Measurements from ENCODE around the gene ESR1.
"Not testable (repeated sequence)": the region's sequence is repeated elsewhere in the genome, so short reads cannot be mapped to it uniquely, and the experiment has no call there.

The ESR1 gene

GRCh38 chr6:152054441-152054840 is 247.0 kb downstream of the ESR1 start:
- no peak for DNase-seq (ENCODE audit: low spot score)

GRCh38 chr6:152055517-152055916 is 248.0 kb downstream of the ESR1 start:
- DNase-seq (ENCODE audit: low spot score), result no peak

- DNase-seq (ENCODE audit: low spot score), result no peak
Observed at GRCh38 chr6:152057832-152058498, 250.5 kb downstream of the ESR1 start.

DNA sequence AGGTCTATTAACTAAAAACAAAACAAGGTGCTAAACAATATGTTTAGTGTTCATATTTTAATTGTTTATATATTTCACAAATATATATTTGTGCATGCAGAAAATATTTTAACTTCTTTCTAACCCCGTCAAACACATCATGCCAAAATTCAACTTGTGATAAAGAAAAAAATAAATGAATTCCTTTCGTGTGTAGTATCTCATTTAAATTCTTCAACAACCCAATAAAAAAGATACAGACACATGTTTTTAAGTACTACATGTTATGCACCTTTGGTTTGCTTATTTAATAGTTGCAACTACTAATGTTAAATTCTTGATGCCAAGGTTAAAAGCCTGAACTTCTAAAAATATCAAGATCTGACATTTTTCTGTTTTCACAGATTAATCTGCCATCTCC is 252.4 kb downstream of the ESR1 start:
- DNase-seq (ENCODE audit: low spot score), result no peak

DNA sequence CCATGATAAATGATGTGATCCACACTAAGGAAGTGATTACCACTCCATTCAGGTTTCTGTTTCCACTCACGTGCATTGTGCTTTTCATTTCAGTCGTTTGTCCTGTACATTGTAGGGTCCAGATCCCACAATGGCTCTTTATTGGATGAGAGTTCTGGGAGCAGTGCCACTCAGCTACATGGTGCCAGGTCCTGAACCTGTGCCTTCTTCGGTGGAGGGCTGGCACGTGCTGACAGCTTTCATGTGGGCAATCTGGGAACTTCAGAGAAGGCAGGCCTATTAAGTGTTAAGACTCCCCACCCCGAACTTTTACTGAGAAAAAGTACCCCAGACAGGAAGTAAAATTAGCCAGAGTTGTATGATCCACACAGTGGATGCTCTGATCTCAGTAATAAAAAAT is 255.0 kb downstream of the ESR1 start:
- DNase-seq (ENCODE audit: low spot score), result no peak

GRCh38 chr6:152063170-152063921 is 255.9 kb downstream of the ESR1 start:
- DNase-seq (ENCODE audit: low spot score), result no peak

DNA sequence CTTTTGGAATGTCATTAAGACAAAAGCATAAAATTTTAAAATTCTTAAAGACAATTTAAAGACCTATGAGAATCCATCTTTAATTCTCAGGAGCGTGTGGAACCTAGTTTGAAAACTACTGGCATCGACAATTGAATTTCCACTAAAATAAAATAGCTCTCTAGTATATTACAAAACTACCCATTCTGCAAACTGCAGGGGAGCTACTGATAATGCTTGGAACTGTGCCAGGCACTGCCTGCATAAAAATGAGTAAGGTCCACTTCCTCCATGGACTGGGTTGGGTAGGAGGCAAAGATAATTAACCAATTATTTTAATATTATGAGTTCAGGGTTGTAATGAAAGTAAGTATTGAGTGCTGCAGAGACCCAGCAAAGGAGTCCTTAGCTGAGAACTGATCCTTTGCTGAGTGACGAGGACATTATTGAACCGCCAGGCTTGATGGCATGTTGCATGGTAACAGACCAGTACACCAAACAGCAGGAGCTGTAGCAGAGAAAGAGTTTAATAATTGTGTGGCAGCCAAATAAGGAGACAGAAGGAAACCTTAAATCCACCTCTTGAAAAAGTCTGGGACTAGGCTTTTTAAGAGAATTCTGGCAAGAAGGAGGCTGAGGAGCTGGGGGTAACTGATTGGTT is 261.3 kb downstream of the ESR1 start:
- no peak for DNase-seq (ENCODE audit: low spot score)

GRCh38 chr6:152070556-152070955 is 263.1 kb downstream of the ESR1 start:
- no peak for DNase-seq (ENCODE audit: low spot score)

GRCh38 chr6:152071318-152071717 is 263.8 kb downstream of the ESR1 start:
- DNase-seq (ENCODE audit: low spot score), result no peak

DNA sequence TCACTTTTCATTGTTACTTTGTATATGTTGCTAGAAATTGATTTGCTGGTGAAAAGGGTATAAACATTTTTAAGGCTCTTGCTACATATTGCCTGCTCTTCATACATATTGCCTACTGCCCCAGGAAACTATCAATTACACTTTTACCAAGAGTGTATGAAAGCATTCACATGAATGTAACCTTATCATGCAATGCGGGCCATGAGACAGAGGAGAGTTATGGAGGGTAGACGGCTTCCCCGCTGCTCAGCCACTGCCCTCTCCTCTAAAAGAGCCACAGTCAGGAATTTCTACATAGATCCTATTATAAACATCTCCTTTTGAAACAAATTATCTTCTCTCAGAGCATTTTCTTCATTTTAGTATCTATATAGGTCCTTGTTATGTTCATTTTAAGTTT is 264.4 kb downstream of the ESR1 start:
- DNase-seq (ENCODE audit: low spot score), result no peak

DNA sequence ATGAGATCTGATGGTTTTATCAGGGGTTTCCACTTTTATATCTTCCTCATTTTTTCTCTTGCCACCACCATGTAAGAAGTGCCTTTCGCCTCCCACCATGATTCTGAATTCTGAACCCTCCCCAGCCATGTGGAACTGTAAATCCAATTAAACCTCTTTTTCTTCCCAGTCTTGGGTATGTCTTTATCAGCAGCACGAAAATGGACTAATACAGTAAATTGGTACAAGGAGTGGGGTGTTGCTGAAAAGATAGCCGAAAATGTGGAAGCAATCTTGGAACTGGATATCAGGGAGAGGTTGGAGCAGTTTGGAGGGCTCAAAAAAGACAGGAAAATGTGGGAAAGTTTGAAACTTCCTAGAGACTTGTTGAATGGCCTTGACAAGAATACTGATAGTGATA is 268.8 kb downstream of the ESR1 start:
- DNase-seq (ENCODE audit: low spot score), result not testable (repeated sequence)

GRCh38 chr6:152078001-152078400 is 270.5 kb downstream of the ESR1 start:
- no peak for DNase-seq (ENCODE audit: low spot score)

- DNase-seq (ENCODE audit: low spot score), result no peak
Observed at GRCh38 chr6:152078804-152079203, 271.3 kb downstream of the ESR1 start.

GRCh38 chr6:152085451-152085921 is 278.0 kb downstream of the ESR1 start:
- no peak for DNase-seq (ENCODE audit: low spot score)

- no peak for DNase-seq (ENCODE audit: low spot score)
Observed at GRCh38 chr6:152086223-152086873, 278.9 kb downstream of the ESR1 start.

DNA sequence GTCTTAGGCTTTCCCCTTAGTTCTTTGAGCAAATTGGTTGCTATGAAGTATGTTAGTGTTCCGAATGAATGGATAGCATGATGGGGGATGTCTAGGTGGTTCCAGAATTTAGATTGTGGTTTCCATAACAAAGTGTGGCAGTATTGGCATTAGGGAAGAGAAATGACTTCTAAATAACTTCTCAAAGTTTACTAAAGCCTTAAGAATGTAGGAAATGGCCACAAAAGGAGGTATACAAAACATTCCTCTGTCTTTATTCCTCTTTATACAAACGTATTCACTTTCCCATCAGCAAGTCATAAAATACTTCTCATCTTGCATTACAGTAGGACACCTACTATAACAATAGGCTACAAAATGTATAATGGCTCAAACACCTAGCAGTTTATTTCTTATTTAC is 279.6 kb downstream of the ESR1 start:
- DNase-seq (ENCODE audit: low spot score), result no peak

DNA sequence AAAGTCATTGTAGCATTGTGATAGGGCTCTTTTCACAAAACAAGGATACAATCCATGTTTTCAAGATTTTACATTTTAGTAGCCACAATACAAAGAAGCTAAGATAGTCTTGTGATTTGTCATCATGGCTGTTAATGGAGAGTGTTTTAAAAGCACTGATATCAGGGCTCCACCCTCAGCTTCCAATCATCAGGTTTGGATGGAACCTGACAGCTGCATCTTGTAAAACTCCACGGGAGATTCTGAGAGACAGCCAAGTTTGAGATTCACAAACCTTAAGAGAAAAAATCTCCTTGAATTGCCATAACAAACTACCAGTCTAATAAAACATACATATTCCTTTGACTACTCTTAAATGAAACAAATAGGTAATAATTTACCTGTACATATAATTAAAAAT is 280.2 kb downstream of the ESR1 start:
- no peak for DNase-seq (ENCODE audit: low spot score)

- DNase-seq (ENCODE audit: low spot score), result no peak
Observed at GRCh38 chr6:152089992-152090391, 282.5 kb downstream of the ESR1 start.

GRCh38 chr6:152091201-152091600 is 283.7 kb downstream of the ESR1 start:
- DNase-seq (ENCODE audit: low spot score), result no peak

DNA sequence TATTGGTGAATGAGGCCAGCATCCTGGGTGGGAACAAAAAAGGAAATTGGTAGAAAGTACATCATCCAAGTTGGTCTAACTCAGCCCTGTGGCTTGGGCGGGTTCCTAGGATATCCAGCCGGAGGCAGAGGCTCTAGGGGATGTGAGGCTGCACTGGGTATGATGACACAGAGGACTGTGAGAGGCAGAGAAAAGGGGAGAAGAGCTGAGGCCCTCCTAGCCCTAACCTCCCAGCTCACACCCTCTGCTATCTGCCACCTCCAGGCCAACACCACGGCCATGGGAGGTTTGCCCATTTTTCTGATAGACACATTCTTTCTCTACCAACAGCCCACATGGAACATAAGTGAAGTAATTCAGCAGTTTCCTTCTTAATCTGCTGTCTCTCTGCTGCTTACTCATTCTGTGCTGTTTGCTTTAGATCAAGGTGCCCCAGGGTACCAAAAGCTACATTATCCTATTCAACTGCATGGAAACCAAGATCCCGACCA is 284.4 kb downstream of the ESR1 start:
- no peak for DNase-seq (ENCODE audit: low spot score)

GRCh38 chr6:152093711-152094110 is 286.2 kb downstream of the ESR1 start:
- no peak for DNase-seq (ENCODE audit: low spot score)

DNA sequence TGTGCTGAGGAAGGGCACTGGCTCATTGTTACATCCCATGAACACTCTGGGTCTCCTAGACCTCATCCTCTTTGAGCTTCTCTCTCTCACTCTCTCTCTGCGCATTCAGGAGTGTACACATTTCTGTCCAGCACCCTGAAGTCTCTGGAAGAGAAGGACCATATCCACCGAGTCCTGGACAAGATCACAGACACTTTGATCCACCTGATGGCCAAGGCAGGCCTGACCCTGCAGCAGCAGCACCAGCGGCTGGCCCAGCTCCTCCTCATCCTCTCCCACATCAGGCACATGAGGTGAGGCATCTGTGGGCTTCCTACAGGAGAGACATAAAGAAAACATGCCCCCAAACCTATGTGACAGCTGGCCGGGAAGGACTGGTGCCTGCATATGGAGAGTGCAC is 286.8 kb downstream of the ESR1 start:
- DNase-seq (ENCODE audit: low spot score), result no peak
